Stimulated activated CD8-positive, alpha-beta memory T cell treated with anti-CD3 and anti-CD28 coated beads, Interleukin-15, amount 100 ng/mL, for 1 hour (primary cell): ENCODE results near the gene FKBP1A.
"Not testable (repeated sequence)": the region's sequence is repeated elsewhere in the genome, so short reads cannot be mapped to it uniquely, and the experiment has no call there.

ENCODE experiments used
- DNase-seq: peaks from one replicate; pipeline ENCODE4 v3.0.0-alpha.2; 2020; ENCODE audit warnings: low read depth

The FKBP1A gene

DNA sequence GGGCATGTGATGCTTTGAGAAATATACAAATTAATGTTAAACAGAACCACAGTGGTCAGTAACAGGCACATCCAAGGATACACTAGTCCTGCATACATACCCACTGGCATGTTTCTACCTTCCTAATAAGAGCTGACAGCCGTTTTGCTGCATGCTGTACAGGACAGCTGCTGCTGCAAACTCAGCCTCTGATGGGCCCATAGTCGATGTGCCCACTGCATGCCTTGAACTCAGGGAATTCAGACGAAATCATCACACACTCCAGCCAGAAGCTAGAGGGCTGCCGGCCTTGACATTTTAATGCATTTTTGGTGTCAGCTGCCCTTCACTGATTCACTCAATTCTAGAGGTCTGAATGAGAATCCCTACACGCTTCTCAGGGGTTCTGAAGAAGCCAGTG, 29.3 kb downstream of the FKBP1A start:
- no peak for DNase-seq

DNA sequence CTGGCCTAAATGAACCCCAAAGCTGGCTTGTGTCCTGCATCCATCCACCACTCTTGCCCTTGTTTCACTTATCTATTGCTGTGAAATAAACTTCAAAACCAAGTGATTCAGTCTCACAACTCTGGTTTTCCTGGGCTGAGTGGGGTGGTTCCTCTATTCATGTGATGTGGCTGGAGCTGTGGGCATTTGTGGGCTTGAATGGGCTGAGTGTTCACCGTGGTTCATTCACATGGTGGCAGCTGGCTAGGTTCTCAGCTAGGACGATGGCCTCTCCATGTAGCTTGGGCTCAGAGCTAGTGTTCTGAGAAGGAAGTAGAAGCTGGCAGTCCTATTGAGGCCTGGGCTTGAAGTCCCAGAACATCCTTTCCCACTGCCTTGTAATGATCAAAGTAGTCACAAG, 30.4 kb downstream of the FKBP1A start:
- DNase-seq: no peak

DNA sequence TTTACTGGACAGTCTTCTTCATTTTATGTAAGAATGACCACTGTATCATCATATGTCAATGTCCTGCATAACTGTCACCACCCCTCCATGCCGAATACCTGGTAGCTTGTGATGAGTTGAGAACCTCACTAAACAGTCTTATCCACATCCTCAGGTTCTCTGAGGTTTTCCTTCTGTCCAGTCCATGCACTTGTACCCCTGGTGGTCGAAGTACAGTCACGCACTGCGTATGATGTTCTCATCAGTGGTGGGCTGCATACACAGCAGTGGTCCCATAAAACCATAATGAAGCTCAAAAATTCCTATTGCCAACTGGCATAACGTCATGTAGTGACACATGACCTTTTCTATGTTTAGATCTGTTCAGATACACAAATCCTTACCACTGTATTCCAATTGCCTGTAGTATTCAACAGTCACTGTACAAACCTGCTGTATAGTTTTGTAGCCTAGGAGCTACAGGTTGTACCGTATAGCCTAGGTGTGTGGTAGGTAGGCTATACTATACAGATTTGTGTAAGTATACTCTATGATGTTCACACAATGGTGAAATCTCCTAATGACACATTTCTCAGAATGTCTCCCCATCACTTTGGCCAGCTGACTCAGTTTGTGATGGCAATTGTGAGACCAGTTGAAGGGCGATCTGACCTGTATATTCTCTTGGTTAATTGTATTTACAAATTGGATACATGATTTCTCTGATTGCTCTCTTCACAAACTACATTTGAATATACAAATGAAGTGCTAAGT, 32.6 kb downstream of the FKBP1A start:
- no peak for DNase-seq

DNA sequence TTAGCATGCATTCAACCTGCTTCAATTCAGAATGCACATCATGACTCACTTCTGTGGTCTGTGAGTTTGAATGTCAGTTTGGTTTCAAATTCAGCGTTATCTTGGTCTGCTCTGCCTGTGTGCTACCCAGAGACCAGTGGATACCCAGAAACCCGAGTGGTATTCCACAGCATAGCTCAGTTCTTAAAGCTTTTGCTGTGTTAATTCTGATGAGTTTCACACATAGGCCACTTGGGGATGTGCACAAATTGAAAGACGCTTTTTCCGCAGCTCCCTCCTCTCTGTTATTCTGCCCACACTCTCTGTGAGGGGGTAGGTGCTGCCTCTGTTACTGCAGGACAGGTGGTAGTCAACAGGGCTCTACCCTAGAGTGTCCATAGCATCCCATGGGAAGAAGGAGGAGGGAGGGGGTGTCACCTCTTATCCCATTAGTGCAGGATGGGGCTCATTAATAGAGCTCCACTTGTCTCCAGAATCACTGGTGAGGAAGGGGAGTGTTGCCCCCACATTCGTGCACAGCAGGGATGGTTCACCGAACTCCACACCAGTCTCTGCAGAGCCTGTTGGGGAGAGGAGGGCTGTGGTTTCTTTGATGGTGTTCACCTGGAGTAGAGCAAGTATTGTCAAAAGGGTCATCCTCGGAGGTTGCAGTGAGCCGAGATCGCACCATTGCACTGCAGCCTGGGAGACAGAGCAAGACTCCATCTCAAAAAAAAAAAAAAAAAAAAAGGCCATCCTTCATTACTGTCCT, 34.8 kb downstream of the FKBP1A start:
- no peak for DNase-seq

DNA sequence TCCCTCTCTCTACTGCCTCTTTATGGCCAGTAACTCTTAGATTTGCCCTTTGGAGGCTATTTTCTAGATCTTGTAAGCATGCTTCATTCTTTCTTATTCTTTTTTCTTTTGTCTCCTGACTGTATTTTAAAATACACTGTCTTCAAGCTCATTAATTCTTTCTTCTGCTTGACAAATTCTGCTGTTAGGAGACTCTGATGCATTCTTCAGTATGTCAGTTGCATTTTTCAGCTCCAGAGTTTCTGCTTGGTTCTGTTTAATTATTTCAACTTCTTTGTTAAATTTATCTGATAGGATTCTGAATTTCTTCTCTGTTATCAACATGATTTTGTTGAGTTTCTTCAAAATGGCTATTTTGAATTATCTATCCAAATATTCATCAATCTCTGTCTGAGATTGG, 38.9 kb downstream of the FKBP1A start:
- no peak for DNase-seq

DNA sequence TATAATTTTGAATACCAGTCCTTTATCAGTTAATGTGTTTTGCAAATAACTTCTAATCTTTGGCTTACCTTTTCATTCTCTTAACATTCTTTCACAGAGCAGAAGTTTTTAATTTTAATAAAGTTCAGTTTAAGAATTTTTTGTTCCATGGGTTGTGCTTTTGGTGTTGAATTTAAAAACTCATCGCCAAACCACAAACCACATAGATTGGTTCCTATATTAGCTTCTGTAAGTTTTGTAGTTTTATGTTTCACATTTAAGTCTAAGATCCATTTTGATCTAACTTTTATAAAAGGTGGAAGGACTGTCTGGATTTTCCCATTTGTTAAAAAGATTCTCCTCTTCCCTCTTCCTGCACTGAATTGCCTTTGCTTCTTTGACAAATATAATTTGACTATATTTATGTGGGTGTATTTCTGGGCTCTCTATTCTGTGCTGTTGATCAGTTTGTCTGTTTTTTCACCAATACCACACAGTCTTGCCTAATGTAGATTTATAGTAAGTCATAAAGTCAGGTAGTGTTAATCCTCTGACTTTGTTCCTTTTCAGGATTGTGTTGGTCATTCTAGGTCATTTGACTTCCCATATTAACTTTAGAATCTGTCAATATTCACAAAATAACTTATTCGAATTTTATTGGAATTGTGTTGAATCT, 46.4 kb downstream of the FKBP1A start:
- DNase-seq: no peak

DNA sequence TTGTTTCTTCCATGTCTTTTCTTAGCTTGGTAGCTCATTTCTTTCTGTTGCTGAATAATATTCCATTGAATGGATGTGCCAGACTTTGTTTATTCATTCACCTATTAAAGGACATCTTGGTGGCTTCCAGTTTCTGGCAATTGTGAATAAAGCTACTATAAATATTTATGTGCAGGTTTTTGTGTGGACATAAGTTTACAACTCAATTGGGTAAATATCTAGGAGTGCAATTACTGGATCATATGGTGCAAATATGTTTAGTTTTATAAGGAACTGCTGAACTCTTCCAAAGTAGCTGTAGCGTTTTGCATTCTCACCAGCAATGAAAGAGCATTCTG, 47.1 kb downstream of the FKBP1A start:
- no peak for DNase-seq

DNA sequence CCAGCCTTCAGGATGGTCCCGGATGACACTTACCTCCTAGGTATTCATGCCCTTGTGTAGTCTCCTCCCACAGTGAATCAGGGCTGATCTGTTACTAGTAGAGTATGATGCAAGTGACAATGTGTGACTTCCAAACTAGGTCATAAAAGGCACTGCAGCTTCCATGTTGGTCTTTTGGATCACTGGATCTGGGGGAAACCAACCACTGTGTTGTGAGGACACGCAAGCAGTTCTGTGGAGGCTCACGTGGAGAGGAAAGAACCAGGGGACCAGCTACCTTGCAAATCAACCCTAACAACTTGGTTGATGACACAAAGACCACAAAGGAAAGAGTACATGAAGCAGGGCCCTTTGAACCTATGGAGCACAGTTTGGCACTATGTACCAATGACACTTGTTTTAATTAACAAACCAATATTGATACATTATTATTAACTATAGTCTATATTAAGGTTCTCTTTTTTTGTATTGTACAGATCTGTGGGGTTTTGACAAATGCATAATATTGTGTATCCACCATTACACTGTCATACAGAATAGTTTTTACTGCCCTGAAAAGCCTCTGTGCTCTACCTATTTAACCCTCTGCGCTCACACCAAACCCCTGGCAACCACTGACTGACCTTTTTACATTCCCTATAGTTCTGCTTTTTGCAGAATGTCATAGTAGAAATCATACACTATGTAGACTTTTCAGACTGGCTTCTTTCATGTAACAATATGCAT, 47.7 kb downstream of the FKBP1A start:
- DNase-seq: no peak

DNA sequence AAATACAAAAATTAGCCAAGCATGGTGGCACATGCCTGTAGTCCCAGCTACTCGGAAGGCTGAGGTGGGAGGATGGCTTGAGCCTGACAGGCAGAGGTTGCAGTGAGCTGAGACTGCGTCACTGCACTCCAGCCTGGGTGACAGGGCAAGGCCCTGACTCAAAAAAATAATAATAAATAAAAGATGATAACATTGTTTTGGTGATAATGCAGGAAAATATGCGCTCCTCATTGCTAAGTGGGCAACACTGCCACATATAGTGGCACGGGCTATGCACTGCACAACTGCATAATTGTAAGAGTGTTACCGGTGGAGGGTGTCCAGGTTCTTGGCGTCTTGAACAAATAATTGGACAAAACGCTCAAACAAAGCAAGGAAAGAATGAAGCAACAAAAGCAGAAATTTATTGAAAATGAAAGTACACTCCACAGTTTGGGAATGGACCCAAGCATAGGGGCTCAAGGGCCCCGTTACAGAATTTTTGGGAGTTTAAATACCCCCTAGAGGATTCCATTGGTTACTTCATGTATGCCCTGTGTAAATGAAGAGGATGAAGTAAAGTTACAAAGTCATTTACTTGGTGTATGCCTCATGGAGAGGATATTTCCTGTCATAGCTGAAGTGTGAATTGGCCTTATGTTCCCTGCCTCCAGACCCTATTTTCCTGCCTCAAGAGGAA, 49.3 kb downstream of the FKBP1A start:
- not testable (repeated sequence) for DNase-seq

DNA sequence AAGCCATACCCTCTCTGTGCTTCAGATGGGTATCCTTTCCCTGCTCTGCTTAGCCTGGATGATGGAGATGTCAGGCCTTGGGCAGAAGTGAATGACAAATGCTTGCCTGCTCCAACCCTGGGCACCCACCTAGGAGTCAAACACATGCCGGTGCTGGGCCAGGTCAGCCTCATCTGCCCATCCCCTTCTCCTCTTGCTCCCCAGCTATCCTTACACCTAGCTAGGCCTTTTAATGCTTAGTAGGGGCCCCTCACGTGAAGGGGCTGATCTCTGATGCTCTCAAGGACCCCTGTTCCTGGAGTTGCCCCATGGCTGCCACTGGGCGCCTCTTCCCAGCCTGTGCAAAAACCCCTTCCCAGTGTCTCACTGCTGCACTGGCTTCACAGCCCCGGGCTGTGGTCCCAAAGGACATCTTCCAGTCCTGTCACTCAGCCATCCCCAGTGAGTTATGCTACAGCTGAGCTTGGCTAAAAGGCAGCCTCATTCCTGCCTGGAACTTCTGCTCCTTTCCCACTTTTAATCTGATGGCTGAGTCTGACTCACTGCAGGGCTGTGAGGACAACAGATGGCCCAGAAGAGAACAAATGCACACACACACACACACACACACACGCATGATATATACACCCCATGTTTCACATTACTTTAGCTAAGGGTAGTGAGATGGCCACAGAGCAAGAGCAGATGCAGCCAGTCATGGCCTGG, 51.1 kb downstream of the FKBP1A start:
- no peak for DNase-seq

DNA sequence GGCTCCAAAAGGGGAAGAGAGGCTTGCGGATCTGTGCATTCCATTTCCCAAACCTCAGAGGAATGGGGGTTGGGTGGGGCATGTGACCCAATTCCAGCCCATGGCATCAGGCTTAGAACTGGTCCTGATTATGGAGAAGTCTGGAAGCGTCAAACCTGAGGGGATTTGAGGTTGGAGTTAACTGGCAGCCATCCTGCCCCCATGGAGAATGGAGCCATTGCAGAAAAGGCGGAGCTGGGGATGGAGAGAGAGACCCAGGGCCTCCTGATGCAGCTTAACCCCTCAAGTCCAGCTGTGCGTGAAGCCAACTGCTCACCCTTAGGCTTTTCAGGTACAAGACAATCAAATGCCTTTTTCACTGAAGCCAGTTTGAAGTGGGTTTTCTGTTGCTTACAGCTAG, 54.1 kb downstream of the FKBP1A start:
- DNase-seq: no peak

DNA sequence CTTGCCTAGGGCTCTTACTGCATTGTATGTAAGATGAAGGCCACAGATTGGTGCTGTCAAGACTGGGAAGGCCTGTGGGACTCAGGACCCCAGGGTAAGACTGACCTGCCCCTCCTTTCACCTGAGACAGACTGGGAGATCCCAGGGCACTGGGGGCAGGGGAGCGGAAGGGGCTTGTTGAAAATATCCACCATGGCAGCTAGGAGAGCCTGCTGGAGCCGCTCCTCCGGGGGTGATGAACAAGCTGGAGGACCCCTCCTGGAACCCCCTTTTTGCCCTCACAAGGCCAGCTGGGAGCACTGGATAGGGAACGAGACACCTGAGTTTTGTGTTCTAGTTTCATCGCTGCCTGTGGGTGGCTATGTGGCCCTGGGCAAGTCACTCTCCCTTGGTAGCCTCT, 54.8 kb downstream of the FKBP1A start:
- DNase-seq: no peak

DNA sequence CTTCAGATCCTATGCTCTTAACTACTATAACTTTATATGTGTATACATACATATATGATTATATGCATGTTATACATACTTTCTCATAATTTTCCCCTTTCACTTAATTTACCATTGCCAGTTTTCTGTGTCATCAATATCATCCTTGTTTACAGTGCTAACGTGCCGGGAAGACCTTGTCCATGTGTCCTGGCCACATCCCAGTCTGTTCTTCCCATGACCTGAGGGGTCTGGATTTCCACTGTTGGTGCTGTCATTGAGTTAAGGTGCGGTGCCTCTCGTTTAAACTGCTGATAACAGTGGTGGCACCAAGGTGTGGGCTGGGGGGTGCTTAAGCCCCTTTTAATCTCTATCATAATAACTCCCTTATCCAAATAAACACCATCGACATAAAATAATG, 55.4 kb downstream of the FKBP1A start:
- no peak for DNase-seq

DNA sequence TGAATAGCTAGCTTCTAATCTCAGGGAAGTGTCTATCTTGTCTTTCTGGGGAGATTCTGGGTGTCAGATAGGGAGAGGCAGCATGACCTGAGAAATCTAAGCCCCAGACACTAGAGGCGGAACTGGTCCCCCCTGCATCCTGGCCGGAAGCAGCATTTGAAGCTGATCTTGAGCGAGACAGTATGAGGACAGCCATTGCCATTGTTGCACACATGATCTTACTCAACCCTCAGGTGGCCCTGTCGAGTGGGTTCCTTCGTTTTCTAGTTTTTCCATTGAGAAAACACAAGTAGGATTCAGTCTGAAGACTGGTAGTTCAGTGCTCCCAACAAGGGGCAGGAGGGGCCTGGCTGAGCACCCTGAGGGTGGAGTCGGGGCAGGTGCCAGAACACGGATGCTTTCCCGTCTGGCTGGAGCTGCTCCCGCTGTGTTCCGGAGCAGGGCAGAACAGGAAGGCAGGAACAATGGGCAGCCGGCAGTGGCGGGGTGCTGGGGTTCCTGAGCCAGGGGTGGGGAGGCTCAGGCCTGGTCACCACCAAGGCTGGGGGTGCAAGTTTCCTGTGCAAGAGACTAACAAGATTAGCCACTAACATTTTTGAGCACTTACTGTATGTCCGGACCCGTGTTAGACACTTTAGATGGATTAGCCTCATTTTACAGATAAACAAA, 56.0 kb downstream of the FKBP1A start:
- no peak for DNase-seq

DNA sequence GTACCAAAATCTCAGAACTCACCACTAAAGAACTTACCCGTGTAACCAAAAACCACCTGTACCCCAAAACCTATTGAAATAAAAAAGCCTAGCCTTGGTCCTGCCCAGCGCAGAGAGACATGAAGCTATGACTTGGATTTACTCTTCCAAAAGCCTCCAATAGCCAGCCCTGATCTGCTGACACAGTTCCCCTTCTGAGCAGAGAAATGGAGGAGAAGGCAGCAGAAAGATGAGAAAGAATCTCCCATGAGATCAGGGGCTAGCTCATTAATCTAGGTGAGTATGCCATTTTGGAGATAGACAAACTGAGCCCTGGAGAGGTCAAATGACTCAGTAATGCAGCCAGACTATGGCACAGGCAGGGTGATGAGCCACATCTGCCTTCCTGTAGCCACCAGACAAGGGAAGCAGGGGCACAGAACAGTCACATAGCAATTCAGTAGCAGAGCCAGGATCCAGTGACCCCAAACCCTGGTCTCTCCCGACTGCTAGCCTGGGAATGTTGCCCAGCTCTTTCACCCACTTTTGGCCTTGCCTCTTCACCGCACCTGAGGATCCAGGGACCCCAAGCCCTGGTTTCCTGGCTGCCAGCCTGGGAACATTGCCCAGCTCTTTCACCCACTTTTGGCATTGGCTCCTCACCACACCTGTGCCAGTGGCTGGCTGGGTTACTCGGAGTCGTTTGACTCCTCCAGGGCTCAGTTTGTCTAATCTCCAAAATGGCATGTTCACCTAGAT, 56.7 kb downstream of the FKBP1A start:
- no peak for DNase-seq

DNA sequence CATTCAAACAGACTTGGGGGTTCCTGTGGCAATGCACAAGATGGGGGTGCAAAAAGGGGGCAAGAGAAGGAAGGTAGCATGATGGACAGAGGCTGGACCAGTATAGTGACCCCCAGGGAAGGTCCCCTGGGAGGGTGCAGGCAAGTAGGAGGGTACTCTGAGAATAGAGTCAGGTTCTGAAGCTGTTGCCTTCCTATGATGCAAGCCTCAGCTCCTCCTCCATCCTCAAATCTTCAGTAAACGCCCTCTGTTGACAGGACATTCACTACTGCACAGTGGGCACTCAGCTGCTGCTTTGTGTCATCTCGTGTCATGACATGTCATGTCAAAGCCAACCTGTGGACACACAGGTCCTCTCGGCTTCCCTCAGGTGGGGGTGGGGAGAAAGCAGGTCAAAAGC, 58.1 kb downstream of the FKBP1A start:
- DNase-seq: no peak

DNA sequence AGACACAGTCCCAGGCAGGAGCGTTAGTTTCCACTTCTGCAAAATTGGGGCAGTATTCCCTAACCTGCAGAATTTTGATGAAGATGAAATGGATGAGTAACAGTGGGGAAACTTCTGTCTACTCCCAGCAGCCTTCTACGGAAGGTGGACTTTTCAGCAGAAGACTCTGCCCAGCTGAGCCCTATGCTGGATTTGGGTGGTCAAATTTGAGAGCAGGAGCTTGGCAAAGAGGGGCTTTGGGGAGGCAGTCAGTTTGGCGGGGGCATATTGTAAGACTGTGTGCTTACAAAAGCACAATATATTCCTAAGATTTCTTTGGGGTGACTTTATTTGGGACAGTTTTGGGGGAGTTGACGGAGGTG, 58.5 kb downstream of the FKBP1A start:
- no peak for DNase-seq

DNA sequence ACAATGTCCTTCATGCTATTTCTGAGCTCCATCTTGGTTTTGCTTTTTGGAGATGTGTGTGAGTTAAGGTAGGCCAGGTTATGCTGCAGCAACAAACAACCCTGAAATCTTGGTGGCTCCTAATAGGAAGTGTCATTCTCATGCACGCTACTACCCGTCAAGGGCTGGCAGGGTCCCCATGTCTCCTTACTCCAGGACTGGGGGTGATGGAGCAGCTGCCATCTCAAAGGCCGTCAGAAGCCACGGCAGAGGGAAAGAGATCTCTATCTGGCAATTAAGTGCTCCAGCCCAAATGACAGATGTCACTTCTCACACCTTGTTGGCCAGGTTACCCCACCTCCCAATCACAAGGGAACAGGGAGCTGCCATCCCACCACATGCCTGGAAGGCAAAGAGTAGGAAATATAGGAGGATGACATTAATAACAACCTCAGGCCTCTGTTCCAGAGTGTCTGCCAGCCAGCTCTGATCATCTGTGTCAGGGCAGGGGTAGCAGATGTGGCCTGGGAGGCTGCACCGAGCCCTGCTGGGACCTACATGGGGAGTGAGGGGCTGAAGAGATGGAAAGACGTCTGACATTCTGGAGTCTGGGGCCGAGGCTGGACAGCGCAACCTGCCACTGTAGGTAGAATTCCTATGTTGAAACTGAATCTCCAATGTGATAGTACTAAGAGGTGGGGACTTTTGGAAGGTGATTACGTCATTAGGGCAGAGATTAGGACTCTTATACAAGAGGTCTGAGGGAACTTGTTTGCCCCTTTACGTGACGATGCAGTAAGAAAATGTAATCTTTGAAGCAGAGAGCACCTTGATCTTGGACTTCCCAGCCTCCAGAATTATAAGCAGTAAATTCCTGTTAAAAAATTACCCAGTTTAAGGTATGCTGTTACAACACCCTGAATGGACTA, 59.1 kb downstream of the FKBP1A start:
- no peak for DNase-seq

DNA sequence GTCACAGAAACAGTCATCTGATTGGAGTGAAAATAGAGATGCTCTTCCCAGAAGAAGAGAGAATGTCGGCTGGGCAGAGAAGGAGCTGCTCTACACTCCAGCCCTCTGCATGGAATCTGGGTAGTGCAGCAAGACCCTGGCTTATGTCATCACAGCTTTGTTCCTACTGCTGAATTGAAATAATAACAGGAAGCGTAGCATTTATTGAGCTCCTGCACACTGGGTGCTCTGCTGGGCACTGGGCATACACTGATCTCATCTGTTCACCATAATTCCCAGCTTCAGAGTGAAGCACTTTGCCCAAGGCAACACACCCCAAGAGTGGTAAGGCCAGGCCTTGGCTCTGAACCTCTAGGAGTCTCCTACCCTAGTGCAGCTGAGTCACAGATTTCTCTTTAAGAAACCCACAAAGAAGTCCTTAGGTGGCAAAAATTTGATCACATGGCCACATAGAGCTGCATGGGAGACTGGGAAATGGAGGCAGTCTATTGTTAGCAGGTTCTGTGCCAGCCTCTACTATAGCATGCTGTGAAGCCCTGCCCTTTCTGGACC, 60.0 kb downstream of the FKBP1A start:
- DNase-seq: no peak
